Measurements from ENCODE around the gene OR5B12.

GRCh38 chr11:58446294-58446693 is 4.3 kb upstream of the OR5B12 start:
- TF ChIP-seq POLR2A (IDR thresholded peaks at IDR 0.05): no peak
- no peak for TF ChIP-seq CTCF (IDR thresholded peaks at IDR 0.05)
